Astrocyte of the hippocampus (primary cell): ENCODE data around the gene ELP2.

Experiments used
- DNase-seq: peaks from one replicate; pipeline ENCODE4 v3.0.0; 2011; ENCODE audit warnings: low read depth, low spot score

ELP2 gene

GRCh38 chr18:36229188-36229587 lies 99.5 kb downstream of the ELP2 start:
- DNase-seq = no peak
